ENCODE data around the gene RBM23.

DNA sequence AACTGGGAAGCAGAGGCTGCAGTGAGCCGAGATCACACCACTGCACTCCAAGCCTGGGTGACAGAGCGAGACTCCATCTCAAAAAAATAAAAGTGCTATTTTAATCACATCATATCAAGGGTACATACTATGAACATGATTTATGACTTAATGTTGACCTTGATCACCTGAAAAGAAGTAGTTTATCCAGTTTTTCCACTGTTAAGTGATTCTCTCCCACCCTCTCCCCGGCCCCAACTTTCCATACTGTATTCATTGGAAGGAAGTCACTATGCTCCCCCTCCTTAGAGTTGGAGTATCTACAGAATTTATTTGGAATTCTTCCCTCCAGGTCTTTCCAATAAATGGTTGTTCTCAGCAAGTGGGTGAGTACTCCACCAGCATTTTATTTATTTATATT is 13.2 kb upstream of the RBM23 start:
- TF ChIP-seq, protein P1, sequence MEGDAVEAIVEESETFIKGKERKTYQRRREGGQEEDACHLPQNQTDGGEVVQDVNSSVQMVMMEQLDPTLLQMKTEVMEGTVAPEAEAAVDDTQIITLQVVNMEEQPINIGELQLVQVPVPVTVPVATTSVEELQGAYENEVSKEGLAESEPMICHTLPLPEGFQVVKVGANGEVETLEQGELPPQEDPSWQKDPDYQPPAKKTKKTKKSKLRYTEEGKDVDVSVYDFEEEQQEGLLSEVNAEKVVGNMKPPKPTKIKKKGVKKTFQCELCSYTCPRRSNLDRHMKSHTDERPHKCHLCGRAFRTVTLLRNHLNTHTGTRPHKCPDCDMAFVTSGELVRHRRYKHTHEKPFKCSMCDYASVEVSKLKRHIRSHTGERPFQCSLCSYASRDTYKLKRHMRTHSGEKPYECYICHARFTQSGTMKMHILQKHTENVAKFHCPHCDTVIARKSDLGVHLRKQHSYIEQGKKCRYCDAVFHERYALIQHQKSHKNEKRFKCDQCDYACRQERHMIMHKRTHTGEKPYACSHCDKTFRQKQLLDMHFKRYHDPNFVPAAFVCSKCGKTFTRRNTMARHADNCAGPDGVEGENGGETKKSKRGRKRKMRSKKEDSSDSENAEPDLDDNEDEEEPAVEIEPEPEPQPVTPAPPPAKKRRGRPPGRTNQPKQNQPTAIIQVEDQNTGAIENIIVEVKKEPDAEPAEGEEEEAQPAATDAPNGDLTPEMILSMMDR (IDR thresholded peaks at IDR 0.05), result no peak
- TF ChIP-seq POLR2A (IDR thresholded peaks at IDR 0.05; ENCODE audit: low read depth) (no peak), POLR2AphosphoS5 (IDR thresholded peaks at IDR 0.05) (no peak), EP300 (IDR thresholded peaks at IDR 0.05) (no peak)
